ENCODE data around the gene POTEF. TPM values are rescaled to one million over a fixed set of nuclear protein-coding genes. Genes with fewer than 3 reads are reported as not detected.
"Not testable (repeated sequence)": the region's sequence is repeated elsewhere in the genome, so short reads cannot be mapped to it uniquely, and the experiment has no call there.

Gene POTEF
- total RNA-seq, 1 experiment from 2014 or later, result 6.4 TPM

DNA sequence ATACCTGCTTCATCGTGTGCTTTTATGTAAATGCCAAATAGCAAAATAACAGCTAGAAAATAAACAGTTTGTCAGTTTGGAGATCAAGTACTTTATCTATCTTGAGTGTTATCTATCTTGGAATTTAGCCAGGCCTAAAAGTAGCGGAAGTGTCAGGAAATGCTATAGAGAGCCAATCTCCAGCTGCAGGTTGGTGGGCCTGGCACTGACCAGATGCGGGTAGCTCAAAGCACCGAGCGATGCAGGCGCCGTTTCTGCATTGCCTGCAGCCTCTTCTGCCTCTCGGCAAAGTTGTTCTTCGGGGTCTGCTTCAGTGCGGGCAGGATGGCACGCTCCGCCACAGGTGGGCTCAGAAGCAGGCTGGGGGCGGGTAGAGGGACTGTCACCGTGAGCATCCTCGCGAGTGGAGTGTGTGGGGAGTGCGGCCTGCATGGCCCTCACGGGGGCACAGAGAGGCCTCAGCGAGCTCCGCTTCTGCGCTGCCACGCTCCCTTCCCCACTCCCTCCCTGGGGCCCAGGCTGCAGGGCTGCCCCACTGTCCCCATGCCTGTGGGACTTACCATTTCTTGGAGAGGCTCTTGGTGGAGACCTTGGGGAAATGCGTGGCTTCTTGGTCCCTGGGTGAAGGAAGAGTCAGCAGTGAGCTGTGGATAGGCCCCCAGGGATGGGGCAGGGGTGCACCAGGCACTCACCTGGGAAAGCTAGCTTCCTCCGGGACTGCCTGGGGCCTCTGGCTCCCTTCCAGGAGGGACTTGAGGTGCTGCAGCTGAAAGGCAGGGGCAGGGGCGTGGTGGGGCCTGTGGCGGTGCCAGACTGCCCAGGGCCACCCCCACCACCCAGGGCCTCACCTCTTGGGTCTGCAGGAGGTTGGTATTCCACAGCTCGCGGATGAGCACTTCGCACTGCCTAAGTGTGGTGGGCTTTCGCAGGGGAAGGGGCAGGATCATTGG lies 10.6 kb upstream of the POTEF start:
- in situ Hi-C loops (cut with HindIII; ENCODE audit: low pct_unique_long_range_greater_than_20kb, low sequenced_read_pairs); DNase-seq (ENCODE audit: low read depth): not testable (repeated sequence)

DNA sequence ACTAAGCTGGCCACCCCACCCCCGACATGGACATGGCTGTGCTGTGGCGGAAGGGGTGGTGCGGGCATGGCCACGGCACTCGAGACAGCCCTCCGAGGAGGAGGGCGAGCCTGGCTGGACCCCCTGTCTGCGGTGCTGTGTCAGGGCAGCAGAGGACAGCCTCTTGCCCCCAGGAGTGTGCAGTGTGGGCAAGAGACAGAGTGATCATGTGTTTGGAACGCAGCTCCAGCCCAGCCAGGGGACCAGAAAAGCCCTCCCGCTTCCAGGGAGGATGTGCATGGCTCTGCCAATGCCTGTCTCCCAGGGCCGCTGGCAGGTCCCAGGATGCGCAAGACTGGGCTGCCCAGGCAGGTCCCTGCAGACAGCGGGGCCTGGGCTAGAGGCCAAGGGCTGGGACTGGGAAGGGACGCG lies 9.8 kb upstream of the POTEF start:
- in situ Hi-C loops (cut with HindIII; ENCODE audit: low pct_unique_long_range_greater_than_20kb, low sequenced_read_pairs), result not testable (repeated sequence)

DNA sequence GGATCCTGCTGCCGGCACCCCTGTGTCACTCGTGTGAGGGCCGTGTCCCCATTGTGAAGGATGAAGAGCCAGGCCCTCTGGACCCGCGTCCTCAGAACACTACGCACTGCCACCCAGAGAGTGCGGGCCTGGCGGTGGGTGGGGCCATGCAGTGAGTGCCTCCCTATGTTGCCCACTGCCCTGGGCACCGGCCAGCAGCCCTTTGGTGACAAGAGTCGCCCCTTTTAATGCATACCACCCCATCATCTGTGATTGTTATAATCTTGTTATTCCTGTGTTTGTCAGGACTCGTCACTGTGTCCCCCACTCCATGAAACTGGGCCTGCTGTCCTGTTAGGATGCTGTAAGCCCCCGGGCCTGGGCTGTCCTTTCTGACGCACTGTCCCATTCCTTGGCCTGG lies 9.3 kb upstream of the POTEF start:
- in situ Hi-C loops (cut with HindIII; ENCODE audit: low pct_unique_long_range_greater_than_20kb, low sequenced_read_pairs); DNase-seq (ENCODE audit: low read depth): not testable (repeated sequence)

More for the DNA sequence above, 9.8 kb upstream of the POTEF start:
- not testable (repeated sequence) for DNase-seq (ENCODE audit: low read depth)

DNA sequence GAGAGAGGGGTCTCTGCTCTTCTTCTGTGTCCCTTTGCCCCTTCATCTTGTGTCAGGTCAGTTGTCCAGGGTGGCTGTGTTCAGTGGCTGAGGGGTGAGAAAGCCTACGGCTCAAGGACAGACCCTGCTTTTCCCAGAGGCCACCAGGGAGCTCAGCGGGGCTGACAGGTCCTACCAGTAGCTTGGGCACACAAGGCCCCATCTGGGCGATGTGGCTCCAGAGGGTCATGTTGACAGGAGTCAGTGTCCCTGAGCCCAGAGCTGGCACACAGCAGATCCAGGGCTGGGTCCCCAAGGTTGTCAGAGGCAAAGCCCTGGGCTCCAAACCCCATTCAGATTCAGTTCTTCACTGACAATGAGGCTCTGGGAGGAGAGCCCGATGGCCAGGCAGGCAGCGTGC lies 8.1 kb upstream of the POTEF start:
- in situ Hi-C loops (cut with HindIII; ENCODE audit: low pct_unique_long_range_greater_than_20kb, low sequenced_read_pairs); DNase-seq (ENCODE audit: low read depth): not testable (repeated sequence)

DNA sequence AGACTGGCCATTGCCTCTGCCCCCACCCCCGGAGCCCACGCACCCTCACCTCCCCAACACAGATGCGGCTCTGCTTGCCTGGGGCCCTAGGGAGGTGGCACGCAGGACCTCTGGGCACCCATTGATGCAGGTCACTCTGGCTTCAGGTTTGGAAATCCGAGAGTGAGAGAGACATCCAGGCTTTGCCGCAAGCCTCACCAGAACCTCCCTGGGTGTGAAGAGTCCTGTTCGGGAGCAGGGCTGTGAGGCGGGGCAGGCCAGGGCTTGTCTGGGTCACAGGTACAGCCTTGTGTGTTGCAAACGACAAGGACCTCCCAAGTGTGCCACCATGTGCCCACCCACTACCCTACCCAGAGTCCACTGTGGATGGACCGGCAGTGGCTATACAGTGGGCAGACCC lies 7.5 kb upstream of the POTEF start:
- in situ Hi-C loops (cut with HindIII; ENCODE audit: low pct_unique_long_range_greater_than_20kb, low sequenced_read_pairs); DNase-seq (ENCODE audit: low read depth): not testable (repeated sequence)

DNA sequence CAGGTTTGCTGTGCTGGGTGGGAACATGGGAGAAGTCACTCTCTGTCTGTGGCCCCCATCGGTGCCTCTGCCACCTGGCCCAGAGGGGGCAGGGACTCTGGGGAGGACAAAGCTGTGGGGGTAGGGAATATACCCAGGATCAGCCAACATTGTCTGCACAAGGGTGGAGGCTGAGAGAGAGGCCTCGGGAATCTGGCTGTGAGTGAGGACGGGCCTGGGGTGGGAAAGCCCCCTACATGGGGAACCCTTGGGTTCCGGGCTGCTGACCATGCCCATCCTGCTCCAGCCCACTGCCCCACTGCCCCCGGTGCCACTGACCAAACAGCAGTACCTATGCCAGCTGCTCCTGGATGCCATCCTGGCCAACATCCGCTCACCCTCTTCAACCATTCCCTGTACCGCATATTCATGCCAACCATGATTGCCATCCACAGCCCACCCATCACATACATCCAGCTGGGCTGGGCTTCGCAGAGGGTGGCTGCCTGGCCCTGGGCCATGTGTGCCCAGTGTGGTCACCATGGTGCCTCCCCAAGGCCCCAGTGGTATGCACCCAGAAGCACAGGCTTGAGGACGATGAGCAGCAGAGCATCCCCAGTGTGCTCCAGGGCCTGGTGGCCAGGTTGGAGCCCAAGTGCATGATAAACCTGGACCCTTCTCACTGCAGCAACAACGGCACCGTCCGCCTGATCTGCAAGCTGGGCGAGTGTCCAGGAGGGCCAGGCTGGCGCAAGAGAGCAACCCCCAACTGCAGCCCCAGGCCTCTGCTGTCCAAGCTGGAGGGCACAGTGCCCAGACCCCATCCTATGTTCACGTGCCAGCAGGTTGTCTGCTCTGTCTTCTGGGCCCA lies 6.9 kb upstream of the POTEF start:
- in situ Hi-C loops (cut with HindIII; ENCODE audit: low pct_unique_long_range_greater_than_20kb, low sequenced_read_pairs), result no loop called here

DNA sequence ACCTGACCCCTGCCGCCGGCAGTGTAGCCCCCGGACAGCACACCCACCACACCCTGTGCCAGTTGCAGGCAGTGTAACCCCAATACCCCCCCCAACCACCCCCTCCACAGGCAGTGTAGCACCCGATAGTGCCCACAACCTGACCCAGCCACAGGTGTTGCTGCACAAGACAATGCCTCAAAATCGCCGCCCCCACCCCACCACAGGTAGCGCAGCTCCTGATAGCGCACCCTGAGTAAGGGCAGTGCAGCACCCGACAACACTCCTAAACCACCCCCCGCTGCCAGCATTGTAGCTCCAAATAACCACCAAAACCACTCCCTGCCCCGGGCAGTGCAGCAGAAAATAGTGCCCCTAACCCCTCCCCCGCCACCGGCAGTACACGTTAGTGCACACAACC lies 558 bp downstream of the POTEF start:
- in situ Hi-C loops (cut with HindIII; ENCODE audit: low pct_unique_long_range_greater_than_20kb, low sequenced_read_pairs); DNase-seq (ENCODE audit: low read depth): not testable (repeated sequence)

More for the DNA sequence above, 6.9 kb upstream of the POTEF start:
- DNase-seq (ENCODE audit: low read depth), result no peak

DNA sequence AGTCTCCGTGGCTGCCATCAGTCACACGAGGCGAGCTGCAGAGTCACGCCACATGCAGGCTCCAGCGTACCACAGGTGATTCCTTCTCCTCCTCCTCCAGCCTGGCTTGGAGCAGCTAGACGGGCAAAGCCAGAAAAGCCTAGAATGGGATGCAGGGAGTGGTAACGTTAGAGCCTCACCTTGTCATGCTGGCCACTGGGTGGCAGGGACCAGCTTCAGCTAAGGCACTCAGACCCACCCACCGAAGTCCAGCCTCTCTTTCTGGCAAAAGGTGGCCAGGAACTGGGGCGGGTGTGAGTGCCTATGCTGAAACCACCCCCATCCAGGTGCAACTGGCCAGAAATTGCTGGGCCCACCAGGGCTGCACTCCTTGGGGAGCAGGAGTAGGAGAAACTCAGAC lies 1.3 kb downstream of the POTEF start:
- in situ Hi-C loops (cut with HindIII; ENCODE audit: low pct_unique_long_range_greater_than_20kb, low sequenced_read_pairs); DNase-seq (ENCODE audit: low read depth): not testable (repeated sequence)

DNA sequence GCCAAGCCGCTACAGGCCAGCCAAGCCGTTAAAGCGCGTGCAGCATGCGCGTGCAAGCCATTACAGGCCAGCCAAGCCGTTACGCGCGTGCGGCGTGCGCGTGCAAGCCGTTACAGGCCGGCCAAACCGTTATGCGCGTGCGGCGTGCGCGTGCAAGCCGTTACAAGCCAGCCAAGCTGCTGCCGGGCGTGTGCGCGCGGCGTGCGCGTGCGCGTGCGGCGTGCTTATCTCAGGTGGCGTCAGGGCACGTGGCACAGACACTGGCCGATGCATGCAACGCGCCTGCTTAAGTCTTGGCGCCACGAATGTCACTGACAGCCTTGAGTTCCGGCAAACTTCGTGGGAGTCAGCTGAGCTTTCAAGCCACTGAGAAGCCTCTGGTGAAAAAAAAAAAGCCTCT lies 8.1 kb downstream of the POTEF start:
- DNase-seq (ENCODE audit: low read depth); in situ Hi-C loops (cut with HindIII; ENCODE audit: low pct_unique_long_range_greater_than_20kb, low sequenced_read_pairs): not testable (repeated sequence)

DNA sequence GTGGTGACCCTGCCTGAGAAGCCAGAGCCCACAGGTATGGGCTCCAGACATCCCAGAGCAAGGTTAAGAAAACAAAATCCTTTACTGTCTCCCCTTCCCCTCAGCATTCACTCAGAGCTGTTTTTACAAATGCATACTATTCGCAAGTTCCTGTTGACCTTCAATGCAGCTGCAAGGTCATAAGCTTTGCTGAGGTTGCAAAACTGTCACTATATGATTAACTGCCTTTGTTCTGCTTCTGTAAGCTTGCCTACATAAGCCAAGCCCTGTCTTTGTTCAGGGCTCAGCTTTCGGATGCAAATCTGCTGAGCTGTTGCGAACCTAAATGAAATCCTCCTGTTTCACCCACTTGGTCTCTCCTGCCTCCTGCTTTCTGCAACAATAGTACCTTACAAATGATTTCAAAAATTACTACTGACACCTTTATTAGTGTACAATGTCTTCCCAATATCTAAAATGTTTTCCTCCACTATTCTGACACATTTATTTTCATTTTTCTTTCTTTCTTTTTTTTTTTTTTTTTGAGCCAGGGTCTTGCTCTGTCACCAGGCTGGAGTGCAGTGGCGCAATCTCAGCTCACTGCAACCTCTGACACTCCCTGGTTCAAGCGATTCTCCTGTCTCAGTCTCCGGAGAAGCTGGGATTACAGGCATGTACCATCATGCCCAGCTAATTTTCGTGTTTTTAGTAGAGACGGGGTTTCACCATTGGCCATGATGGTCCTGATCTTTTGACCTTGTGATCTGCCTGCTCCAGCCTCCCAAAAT lies 26.2 kb downstream of the POTEF start:
- DNase-seq (ENCODE audit: low read depth); in situ Hi-C loops (cut with HindIII; ENCODE audit: low pct_unique_long_range_greater_than_20kb, low sequenced_read_pairs): not testable (repeated sequence)

DNA sequence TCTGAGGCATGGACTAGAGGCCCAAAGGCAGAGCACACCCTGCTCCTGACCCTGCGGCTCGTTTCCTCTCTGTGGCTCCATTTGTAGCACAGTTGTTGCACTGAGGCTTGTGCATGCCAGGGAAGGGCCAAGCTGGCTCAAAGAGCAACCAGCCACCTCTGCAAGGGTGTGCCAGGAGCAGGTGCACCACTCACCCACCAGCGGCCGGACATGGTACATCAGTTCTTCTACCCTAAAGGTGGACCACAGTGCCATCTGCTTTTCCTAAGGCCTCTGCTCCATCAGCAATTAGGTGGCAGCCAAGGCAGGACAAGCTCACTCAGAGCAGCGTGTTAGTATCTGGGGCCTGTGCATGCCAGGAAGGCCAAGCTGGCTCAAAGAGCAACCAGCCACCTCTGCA lies 66.4 kb downstream of the POTEF start:
- in situ Hi-C loops (cut with HindIII; ENCODE audit: low pct_unique_long_range_greater_than_20kb, low sequenced_read_pairs); DNase-seq (ENCODE audit: low read depth): not testable (repeated sequence)

DNA sequence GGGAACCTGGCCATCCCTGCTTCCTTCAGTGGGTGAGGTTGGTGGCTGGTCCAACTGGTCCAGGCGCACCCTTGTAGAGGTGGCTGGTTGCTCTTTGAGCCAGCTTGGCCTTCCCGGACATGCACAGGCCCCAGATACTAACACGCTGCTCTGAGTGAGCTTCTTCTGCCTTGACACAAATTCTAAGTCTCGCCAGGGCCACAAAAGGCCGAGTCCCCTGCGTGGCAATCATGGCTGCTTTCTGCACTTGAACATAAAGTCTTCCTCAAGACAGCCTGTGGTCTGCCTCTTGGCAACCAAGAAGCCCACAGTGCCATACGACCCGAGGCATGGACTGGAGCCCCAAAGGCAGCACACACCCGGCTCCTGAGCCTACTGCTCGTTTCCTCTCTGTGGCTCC lies 69.0 kb downstream of the POTEF start:
- DNase-seq (ENCODE audit: low read depth); in situ Hi-C loops (cut with HindIII; ENCODE audit: low pct_unique_long_range_greater_than_20kb, low sequenced_read_pairs): not testable (repeated sequence)

DNA sequence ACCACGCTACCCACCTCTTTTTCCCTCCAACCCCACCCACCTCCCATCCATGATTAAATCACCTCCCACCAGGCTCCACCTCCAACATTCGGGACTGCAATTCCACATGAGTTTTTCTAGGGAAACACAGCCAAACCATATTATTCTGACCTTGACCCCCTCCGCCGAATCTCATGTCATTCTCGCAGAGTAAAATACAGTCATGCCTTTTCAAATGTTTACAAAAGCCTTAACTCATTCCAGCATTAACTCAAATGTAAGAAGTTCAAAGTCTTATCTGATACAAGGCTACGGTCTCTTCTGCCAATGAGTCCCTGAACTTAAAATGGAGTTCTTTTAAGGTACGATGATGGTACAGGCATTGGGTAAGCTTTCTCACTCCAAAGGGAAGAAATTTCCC lies 72.7 kb downstream of the POTEF start:
- DNase-seq (ENCODE audit: low read depth); in situ Hi-C loops (cut with HindIII; ENCODE audit: low pct_unique_long_range_greater_than_20kb, low sequenced_read_pairs): not testable (repeated sequence)

DNA sequence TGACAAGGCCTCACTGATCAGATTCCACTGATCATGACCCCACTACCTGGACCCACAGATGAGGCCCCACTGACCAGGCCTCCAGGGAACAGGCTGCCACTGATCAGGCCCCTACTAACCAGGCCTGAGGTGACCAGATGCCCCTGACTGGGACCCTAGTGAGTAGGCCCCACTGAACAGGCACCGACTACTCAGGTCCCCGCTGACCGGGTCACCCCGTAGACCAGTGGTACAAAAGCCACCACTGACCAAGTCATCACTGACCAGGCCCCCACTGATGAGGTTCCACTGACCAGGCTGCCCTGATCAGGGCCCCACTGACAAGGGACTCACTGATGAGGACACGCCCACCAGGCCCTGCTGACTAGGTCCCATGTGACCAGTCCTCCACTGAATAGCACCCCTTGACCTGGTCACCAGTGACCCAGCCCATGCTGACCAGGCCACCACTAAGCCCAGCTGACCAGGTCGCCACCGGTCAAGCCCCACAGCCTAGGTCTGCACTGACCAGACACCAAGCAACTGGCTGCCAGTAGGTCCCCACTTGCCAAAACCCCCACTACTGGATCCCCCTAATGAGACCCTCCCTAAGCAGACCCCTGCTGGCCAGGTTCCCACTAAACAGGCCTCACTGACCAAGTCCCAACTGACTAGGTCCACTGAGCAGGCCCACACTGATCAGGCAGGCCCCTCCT lies 75.7 kb downstream of the POTEF start:
- DNase-seq (ENCODE audit: low read depth); in situ Hi-C loops (cut with HindIII; ENCODE audit: low pct_unique_long_range_greater_than_20kb, low sequenced_read_pairs): not testable (repeated sequence)

DNA sequence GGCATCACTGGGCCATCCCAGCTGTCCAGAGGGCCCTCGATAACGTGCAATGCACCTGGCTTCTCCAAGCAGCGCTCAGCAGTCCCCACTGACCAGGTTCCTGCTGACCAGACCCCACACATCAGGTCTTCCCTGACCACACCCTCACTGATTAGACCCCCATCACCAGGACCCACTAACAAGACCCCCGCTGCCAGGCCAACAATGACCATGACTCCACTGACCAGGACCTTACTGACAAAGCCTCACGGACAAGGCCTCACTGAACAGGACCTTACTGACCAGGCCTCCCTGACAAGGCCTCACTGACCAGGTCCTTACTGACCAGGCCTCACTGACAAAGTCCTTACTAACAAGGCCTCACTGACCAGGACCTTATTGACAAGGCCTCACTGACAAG lies 76.6 kb downstream of the POTEF start:
- DNase-seq (ENCODE audit: low read depth); in situ Hi-C loops (cut with HindIII; ENCODE audit: low pct_unique_long_range_greater_than_20kb, low sequenced_read_pairs): not testable (repeated sequence)

DNA sequence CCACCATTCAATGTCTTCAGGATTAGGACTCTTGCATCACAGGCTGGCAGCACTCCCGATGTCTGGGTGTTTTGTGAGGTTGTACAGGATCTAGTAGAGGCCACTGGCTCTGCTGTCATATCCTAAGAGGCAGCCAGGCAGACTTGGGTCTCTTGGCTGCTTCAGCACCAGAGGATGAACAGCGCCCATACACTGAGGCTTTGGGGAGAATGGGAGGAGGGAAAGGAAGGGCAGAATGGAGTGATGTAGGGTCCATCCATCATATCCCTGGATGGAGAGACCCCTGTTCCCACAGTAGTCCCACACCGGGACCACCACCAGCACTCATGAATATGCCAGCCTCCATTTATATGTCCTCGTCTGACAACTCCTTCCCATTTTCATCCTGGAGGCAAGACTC lies 80.6 kb downstream of the POTEF start:
- DNase-seq (ENCODE audit: low read depth); in situ Hi-C loops (cut with HindIII; ENCODE audit: low pct_unique_long_range_greater_than_20kb, low sequenced_read_pairs): not testable (repeated sequence)

DNA sequence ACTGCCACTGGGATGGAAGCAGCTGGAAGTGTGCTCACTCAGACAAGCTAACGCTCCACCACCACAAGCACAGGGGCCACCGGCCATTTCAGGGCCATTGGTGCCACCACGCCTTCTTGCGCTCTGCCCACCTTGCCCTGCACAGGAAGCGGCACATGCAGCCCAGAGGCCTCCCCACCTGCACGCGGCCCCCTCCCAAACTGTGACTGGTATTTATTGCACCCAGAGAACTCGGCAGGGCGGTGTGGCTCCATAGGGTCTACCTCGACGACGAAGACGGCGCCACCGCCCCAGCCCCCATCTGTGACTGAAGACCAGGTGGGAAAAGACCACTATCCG lies 90.8 kb downstream of the POTEF start:
- DNase-seq (ENCODE audit: low read depth); in situ Hi-C loops (cut with HindIII; ENCODE audit: low pct_unique_long_range_greater_than_20kb, low sequenced_read_pairs): not testable (repeated sequence)

DNA sequence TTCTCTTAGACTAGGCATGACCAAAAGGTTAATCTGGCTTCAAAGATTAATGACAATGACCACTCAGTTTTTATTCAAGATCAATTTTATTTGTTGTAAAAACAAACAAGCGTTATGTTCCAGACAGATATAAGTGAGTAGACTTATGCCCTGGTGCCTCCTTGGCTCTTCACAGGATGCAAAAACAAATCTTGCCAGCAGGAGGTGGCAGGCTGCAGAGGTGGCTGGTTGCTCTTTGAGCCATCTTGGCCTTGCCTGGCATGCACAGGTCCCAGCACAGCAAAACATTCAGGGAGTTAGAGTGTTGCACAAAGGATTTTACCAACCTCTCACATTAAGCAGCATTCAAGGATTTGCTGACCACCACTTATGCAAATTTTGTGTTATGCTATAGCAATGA lies 103.1 kb downstream of the POTEF start:
- DNase-seq (ENCODE audit: low read depth); in situ Hi-C loops (cut with HindIII; ENCODE audit: low pct_unique_long_range_greater_than_20kb, low sequenced_read_pairs): not testable (repeated sequence)

Measured in Caki2 (cell line).